GM12878 (cell line): ENCODE data around the gene CASTOR1. TPM values are rescaled to one million over a fixed set of nuclear protein-coding genes. Genes with fewer than 3 reads are reported as not detected.

Experiments used
- ASH2L ChIP-seq: fragments of 300-600, 200-600 bp; sonication (generic); IDR thresholded peaks from 2 replicates; pipeline ENCODE4 v1.6.1; 2017; ENCODE audit warnings: low read depth, mild to moderate bottlenecking, borderline replicate concordance
- CHD2 ChIP-seq: IDR thresholded peaks from 2 replicates; pipeline ENCODE4 v1.6.1; 2011; ENCODE audit warnings: low read depth, low read length, improper control_type of control experiment, borderline replicate concordance
- FOXM1 ChIP-seq: IDR thresholded peaks from 2 replicates; pipeline ENCODE4 v1.6.1; 2012; ENCODE audit warnings: low read depth, mild to moderate bottlenecking, inconsistent platforms, low read length, moderate library complexity
- GABPA ChIP-seq: IDR thresholded peaks from 2 replicates; pipeline ENCODE4 v1.6.1; 2014; ENCODE audit warnings: antibody characterized with exemption, low read depth, mild to moderate bottlenecking, inconsistent platforms
- KAT2A ChIP-seq: conservative IDR thresholded peaks from 2 replicates; pipeline ENCODE4 v1.6.1; 2011; ENCODE audit warnings: low read depth, low read length; ENCODE audit not compliant: control insufficient read depth
- LARP7 ChIP-seq: fragments of 450-650 bp; IDR thresholded peaks from 2 replicates; pipeline ENCODE4 v1.6.1; 2017; ENCODE audit warnings: mild to moderate bottlenecking
- MXI1 ChIP-seq: fragments of 150-350 bp; IDR thresholded peaks from 2 replicates; pipeline ENCODE4 v1.6.1; 2011; ENCODE audit warnings: low read depth, mild to moderate bottlenecking, inconsistent platforms, low read length, improper control_type of control experiment
- NR2C1 ChIP-seq: fragments of 450-650 bp; IDR thresholded peaks from 2 replicates; pipeline ENCODE4 v1.6.1; 2017; ENCODE audit warnings: antibody characterized with exemption, mild to moderate bottlenecking, moderate library complexity
- NR2C2 ChIP-seq: IDR thresholded peaks from 2 replicates; pipeline ENCODE4 v1.6.1; 2011; ENCODE audit warnings: borderline replicate concordance, low read depth; ENCODE audit not compliant: control insufficient read depth, insufficient read length
- NR2F1 ChIP-seq: fragments of 450-650 bp; conservative IDR thresholded peaks from 2 replicates; pipeline ENCODE4 v1.6.1; 2017; ENCODE audit warnings: mild to moderate bottlenecking
- NRF1 ChIP-seq: conservative IDR thresholded peaks from 2 replicates; pipeline ENCODE4 v1.6.1; 2011; ENCODE audit warnings: mild to moderate bottlenecking, low read depth, low read length, improper control_type of control experiment
- RB1 ChIP-seq: fragments of 450-650 bp; formaldehyde crosslinking; IDR thresholded peaks from 2 replicates; pipeline ENCODE4 v1.6.1; 2017; ENCODE audit warnings: mild to moderate bottlenecking, borderline replicate concordance
- RUNX3 ChIP-seq: IDR thresholded peaks from 2 replicates; pipeline ENCODE4 v1.6.1; 2012; ENCODE audit warnings: low read length, inconsistent platforms
- SMAD5 ChIP-seq: IDR thresholded peaks from 2 replicates; pipeline ENCODE4 v1.6.1; 2016; ENCODE audit warnings: antibody characterized with exemption, low read depth
- SMARCA5 ChIP-seq: fragments of 450-650 bp; IDR thresholded peaks from 2 replicates; pipeline ENCODE4 v1.6.1; 2017; ENCODE audit warnings: mild to moderate bottlenecking
- SMC3 ChIP-seq: IDR thresholded peaks from 2 replicates; pipeline ENCODE4 v1.6.1; 2011; ENCODE audit warnings: low read length, improper control_type of control experiment, borderline replicate concordance
- ZZZ3 ChIP-seq: IDR thresholded peaks from 2 replicates; pipeline ENCODE4 v1.6.1; 2011; ENCODE audit warnings: low read depth; ENCODE audit not compliant: control insufficient read depth, insufficient read length
- polyA plus RNA-seq, 11 experiments: library from polyadenylated mRNA; depleted of rRNA in 4 of 11; unstranded in 6 of 11; stranded (reverse) in 5 of 11; fragments of >200 nt; fragmentation: Nextera tagmentation in 4 of 11; fragmentation: Illumina TruSeq in 1 of 11; extraction: Ambion mirVana in 4 of 11; extraction: Trizol in 1 of 11; gene quantifications; 1 replicate in 1 of 11; 2 replicates in 10 of 11; pipeline versions ENCODE4 v1.2.1 to v1.2.3, GENCODE V29; 2011 to 2016; ENCODE audit warnings: inconsistent platforms in 2 of 11, missing spikeins in 2 of 11, low read depth in 1 of 11
- total RNA-seq, 4 experiments: library from RNA; depleted of rRNA in 3 of 4; stranded (reverse); fragments of >200 nt in 3 of 4; fragmentation: Illumina TruSeq in 1 of 4; extraction: Trizol in 1 of 4; gene quantifications; 2 replicates each; pipeline versions ENCODE4 v1.2.1 to v1.2.3, GENCODE V29; 2013 to 2021
- TF ChIP-seq, protein P1 (sequence below): IDR thresholded peaks from 2 replicates; pipeline ENCODE4 v1.6.1; 2012; ENCODE audit warnings: low read depth, low read length, improper control_type of control experiment
- TF ChIP-seq, protein P2 (sequence below): IDR thresholded peaks from 2 replicates; pipeline ENCODE4 v1.6.1; 2011; ENCODE audit warnings: borderline replicate concordance, low read depth, mild to moderate bottlenecking, moderate library complexity, mixed read lengths, low read length; ENCODE audit not compliant: insufficient read depth; ENCODE audit errors: extremely low read length
- TF ChIP-seq, protein P3 (sequence below): IDR thresholded peaks from 2 replicates; pipeline ENCODE4 v1.6.1; 2011; ENCODE audit warnings: borderline replicate concordance, low read depth, mild to moderate bottlenecking, moderate library complexity, low read length; ENCODE audit not compliant: insufficient read depth, poor library complexity, severe bottlenecking
- TF ChIP-seq, protein P4 (sequence below): fragments of 450-650 bp; IDR thresholded peaks from 2 replicates; pipeline ENCODE4 v1.6.1; 2014; ENCODE audit warnings: mild to moderate bottlenecking
- TF ChIP-seq, protein P5 (sequence below): IDR thresholded peaks from 2 replicates; pipeline ENCODE4 v1.6.1; 2012; ENCODE audit warnings: improper control_type of control experiment, low read depth, low read length; ENCODE audit not compliant: insufficient replicate concordance

The CASTOR1 gene
- total and polyA plus RNA-seq, 10 of the 15 experiments (the other 5 are each of a cell fraction or from before 2014, with no cell fraction given) = 0.31 to 9.1 (median 3.3) TPM

DNA sequence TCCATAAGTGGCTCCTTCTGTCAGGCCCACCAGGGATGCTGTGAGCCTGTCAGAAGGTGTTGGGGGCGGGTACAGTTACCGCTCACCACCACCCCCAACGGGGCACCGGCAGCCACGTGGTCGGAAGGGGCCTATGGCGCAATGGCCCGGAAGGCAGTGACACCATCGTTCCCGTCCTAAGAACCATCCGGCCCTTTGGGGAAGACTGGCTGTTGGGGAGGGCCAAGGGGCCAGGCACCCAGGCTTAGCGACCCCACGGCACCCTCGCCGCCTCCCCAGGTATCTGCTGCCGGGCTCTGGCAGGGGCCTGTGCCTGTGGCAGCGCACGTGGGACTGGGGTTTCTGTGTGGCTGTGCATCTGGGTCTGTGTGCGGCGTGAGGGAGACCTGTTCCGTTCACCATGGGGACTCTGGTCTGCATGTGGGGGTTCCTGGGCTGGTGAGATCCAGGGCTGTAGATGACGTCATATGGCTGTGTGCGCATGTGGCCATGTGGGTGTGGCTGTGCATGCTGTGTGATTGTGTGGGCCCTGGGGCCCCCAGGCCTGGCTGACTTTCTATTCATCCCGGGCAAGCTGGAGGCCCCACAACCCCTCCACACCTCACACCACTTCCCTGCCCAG lies 23.4 kb downstream of the CASTOR1 start (continued):
- TF ChIP-seq GABPA = no peak
- TF ChIP-seq, protein P1, sequence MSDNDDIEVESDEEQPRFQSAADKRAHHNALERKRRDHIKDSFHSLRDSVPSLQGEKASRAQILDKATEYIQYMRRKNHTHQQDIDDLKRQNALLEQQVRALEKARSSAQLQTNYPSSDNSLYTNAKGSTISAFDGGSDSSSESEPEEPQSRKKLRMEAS = peak; percentile 67
- TF ChIP-seq CHD2 = no peak
- TF ChIP-seq FOXM1 = no peak
- TF ChIP-seq ZZZ3 = no peak
- TF ChIP-seq, protein P2, sequence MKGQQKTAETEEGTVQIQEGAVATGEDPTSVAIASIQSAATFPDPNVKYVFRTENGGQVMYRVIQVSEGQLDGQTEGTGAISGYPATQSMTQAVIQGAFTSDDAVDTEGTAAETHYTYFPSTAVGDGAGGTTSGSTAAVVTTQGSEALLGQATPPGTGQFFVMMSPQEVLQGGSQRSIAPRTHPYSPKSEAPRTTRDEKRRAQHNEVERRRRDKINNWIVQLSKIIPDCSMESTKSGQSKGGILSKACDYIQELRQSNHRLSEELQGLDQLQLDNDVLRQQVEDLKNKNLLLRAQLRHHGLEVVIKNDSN = peak; percentile 93
- no peak for TF ChIP-seq SMAD5
- peak; percentile 15 for TF ChIP-seq RUNX3
- no peak for TF ChIP-seq SMARCA5
- TF ChIP-seq, protein P3, sequence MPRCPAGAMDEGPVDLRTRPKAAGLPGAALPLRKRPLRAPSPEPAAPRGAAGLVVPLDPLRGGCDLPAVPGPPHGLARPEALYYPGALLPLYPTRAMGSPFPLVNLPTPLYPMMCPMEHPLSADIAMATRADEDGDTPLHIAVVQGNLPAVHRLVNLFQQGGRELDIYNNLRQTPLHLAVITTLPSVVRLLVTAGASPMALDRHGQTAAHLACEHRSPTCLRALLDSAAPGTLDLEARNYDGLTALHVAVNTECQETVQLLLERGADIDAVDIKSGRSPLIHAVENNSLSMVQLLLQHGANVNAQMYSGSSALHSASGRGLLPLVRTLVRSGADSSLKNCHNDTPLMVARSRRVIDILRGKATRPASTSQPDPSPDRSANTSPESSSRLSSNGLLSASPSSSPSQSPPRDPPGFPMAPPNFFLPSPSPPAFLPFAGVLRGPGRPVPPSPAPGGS = no peak
- TF ChIP-seq RB1 = no peak
- TF ChIP-seq, protein P4, sequence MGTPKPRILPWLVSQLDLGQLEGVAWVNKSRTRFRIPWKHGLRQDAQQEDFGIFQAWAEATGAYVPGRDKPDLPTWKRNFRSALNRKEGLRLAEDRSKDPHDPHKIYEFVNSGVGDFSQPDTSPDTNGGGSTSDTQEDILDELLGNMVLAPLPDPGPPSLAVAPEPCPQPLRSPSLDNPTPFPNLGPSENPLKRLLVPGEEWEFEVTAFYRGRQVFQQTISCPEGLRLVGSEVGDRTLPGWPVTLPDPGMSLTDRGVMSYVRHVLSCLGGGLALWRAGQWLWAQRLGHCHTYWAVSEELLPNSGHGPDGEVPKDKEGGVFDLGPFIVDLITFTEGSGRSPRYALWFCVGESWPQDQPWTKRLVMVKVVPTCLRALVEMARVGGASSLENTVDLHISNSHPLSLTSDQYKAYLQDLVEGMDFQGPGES = no peak
- no peak for TF ChIP-seq NR2C1
- TF ChIP-seq SMC3 = no peak
- no peak; the same call in 1 of the 2 replicates for TF ChIP-seq MXI1
- no peak for TF ChIP-seq NR2C2
- TF ChIP-seq NRF1 = no peak
- no peak for TF ChIP-seq ASH2L
- TF ChIP-seq KAT2A = no peak
- TF ChIP-seq LARP7 = no peak
- TF ChIP-seq, protein P5, sequence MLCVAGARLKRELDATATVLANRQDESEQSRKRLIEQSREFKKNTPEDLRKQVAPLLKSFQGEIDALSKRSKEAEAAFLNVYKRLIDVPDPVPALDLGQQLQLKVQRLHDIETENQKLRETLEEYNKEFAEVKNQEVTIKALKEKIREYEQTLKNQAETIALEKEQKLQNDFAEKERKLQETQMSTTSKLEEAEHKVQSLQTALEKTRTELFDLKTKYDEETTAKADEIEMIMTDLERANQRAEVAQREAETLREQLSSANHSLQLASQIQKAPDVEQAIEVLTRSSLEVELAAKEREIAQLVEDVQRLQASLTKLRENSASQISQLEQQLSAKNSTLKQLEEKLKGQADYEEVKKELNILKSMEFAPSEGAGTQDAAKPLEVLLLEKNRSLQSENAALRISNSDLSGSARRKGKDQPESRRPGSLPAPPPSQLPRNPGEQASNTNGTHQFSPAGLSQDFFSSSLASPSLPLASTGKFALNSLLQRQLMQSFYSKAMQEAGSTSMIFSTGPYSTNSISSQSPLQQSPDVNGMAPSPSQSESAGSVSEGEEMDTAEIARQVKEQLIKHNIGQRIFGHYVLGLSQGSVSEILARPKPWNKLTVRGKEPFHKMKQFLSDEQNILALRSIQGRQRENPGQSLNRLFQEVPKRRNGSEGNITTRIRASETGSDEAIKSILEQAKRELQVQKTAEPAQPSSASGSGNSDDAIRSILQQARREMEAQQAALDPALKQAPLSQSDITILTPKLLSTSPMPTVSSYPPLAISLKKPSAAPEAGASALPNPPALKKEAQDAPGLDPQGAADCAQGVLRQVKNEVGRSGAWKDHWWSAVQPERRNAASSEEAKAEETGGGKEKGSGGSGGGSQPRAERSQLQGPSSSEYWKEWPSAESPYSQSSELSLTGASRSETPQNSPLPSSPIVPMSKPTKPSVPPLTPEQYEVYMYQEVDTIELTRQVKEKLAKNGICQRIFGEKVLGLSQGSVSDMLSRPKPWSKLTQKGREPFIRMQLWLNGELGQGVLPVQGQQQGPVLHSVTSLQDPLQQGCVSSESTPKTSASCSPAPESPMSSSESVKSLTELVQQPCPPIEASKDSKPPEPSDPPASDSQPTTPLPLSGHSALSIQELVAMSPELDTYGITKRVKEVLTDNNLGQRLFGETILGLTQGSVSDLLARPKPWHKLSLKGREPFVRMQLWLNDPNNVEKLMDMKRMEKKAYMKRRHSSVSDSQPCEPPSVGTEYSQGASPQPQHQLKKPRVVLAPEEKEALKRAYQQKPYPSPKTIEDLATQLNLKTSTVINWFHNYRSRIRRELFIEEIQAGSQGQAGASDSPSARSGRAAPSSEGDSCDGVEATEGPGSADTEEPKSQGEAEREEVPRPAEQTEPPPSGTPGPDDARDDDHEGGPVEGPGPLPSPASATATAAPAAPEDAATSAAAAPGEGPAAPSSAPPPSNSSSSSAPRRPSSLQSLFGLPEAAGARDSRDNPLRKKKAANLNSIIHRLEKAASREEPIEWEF = no peak
- TF ChIP-seq NR2F1 = 0 out of 2 replicates have a peak, but pooled peaks have one; percentile 19
